Measurements from ENCODE around the gene INTS6.

INTS6 gene

DNA sequence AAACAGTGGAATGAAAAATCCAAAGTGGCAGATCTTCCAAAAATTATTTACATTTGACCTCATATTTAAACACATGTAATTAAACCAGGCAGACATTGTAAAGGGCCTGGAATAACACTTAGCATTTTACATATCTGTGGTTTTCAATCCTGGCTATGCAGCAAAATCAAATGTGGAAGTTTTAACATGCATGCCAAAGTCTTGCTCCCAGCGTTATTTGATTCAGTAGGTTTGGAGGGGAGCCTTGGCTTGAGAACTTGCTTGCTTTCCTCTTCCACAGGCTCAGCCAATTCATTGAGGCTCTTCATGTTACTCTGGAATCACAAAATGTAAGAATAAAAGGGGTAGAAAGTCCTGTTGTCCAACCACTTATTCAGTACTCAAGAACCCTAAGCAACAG, 42.5 kb upstream of the INTS6 start:
- Histone ChIP-seq H3K9me2 (replicated peaks; ENCODE audit: control insufficient read depth, low read length) (no peaks in the 10 kb centered on the region), H3K9me3 (ENCODE audit: control insufficient read depth, insufficient read depth, low read length) (no peaks in the 10 kb centered on the region), H3F3A (ENCODE audit: control insufficient read depth, insufficient read depth) (no peaks in the 10 kb centered on the region), H3K36me3 (ENCODE audit: control insufficient read depth, low read length) (no peaks in the 10 kb centered on the region), H3K79me2 (ENCODE audit: control insufficient read depth, low read length) (no peaks in the 10 kb centered on the region), H3K4me2 (ENCODE audit: low read length) (no peak overlapping the region), H3K4me1 (ENCODE audit: control insufficient read depth, low read length) (no peaks in the 10 kb centered on the region), H4K20me1 (ENCODE audit: control insufficient read depth, insufficient read depth, low read depth, low read length) (no peaks in the 10 kb centered on the region), H3K27me3 (ENCODE audit: control insufficient read depth, low read length) (peaks cover 22% of the 10 kb centered on the region), H3K27ac (ENCODE audit: low read depth, low read length) (no peak overlapping the region), H3K4me3 (ENCODE audit: low read length) (no peak overlapping the region)
- TF ChIP-seq, protein P1, sequence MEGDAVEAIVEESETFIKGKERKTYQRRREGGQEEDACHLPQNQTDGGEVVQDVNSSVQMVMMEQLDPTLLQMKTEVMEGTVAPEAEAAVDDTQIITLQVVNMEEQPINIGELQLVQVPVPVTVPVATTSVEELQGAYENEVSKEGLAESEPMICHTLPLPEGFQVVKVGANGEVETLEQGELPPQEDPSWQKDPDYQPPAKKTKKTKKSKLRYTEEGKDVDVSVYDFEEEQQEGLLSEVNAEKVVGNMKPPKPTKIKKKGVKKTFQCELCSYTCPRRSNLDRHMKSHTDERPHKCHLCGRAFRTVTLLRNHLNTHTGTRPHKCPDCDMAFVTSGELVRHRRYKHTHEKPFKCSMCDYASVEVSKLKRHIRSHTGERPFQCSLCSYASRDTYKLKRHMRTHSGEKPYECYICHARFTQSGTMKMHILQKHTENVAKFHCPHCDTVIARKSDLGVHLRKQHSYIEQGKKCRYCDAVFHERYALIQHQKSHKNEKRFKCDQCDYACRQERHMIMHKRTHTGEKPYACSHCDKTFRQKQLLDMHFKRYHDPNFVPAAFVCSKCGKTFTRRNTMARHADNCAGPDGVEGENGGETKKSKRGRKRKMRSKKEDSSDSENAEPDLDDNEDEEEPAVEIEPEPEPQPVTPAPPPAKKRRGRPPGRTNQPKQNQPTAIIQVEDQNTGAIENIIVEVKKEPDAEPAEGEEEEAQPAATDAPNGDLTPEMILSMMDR (IDR thresholded peaks at IDR 0.05; ENCODE audit: low read depth, low read length, poor library complexity, severe bottlenecking) = no peak
- TF ChIP-seq EZH2phosphoT487 (IDR thresholded peaks at IDR 0.05; ENCODE audit: borderline replicate concordance, low read length) = no peak

DNA sequence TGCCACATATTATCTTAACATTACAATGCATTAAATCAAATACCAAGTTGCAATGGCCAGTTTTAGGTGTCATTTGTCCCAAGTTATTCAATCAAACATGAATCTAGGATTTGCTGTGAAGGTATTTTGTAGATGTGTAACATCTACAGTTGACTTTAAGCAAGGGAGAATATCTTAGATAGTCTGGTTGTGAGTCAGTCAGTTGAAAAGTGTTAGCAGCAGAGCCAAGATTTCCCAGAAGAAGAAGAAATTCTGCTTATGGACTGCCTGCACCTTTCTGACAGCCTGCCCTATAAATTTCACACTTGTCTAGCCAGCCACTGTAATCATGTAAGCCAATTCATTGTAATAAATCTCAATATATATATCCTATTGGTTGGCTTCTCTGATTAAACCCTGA, 41.3 kb upstream of the INTS6 start:
- Histone ChIP-seq H4K20me1 (ENCODE audit: control insufficient read depth, insufficient read depth, low read depth, low read length) (no peaks in the 10 kb centered on the region), H3K79me2 (ENCODE audit: control insufficient read depth, low read length) (no peaks in the 10 kb centered on the region)
- TF ChIP-seq, protein P1 (IDR thresholded peaks at IDR 0.05; ENCODE audit: low read depth, low read length, poor library complexity, severe bottlenecking) = no peak
- no peak for TF ChIP-seq EZH2phosphoT487 (IDR thresholded peaks at IDR 0.05; ENCODE audit: borderline replicate concordance, low read length)

DNA sequence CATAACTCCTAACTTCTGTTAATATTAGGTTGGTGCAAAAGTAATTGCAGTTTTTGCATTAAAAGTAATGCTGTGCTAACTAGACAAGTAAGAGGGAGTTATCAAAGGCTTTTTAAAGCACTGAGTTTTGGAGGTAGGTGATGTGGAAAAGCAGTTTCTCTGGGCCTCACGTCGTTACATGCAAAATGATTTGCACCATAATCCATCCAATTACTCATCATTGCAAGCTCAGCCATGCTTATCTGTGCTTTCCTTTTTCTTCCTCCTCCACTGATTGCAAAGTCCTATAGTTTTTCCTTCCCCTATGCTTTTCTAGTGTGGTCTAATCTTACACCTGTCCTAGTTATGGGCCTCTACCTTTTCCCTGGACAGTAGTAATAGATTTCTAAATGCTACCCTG, 35.4 kb upstream of the INTS6 start:
- Histone ChIP-seq H3K9me3 (ENCODE audit: control insufficient read depth, insufficient read depth, low read length) (no peaks in the 10 kb centered on the region), H3K27me3 (ENCODE audit: control insufficient read depth, low read length) (peaks cover 13% of the 10 kb centered on the region)

More for the DNA sequence above, 41.3 kb upstream of the INTS6 start:
- H3K27ac ChIP-seq (ENCODE audit: low read depth, low read length) = no peak overlapping the region
- no peak overlapping the region for H3K4me2 ChIP-seq (ENCODE audit: low read length)
- H3K4me3 ChIP-seq (ENCODE audit: low read length) = no peak overlapping the region
- no peaks in the 10 kb centered on the region for H3K4me1 ChIP-seq (ENCODE audit: control insufficient read depth, low read length)
- no peaks in the 10 kb centered on the region for H3K36me3 ChIP-seq (ENCODE audit: control insufficient read depth, low read length)
- H3K9me3 ChIP-seq (ENCODE audit: control insufficient read depth, insufficient read depth, low read length) = no peaks in the 10 kb centered on the region
- H3K9me2 ChIP-seq (replicated peaks; ENCODE audit: control insufficient read depth, low read length) = no peaks in the 10 kb centered on the region
- peaks cover 21% of the 10 kb centered on the region for H3K27me3 ChIP-seq (ENCODE audit: control insufficient read depth, low read length)
- no peaks in the 10 kb centered on the region for H3F3A ChIP-seq (ENCODE audit: control insufficient read depth, insufficient read depth)

More for the DNA sequence above, 35.4 kb upstream of the INTS6 start:
- Histone ChIP-seq H3K27ac (ENCODE audit: low read depth, low read length) (no peak overlapping the region), H3K9me2 (replicated peaks; ENCODE audit: control insufficient read depth, low read length) (no peaks in the 10 kb centered on the region), H4K20me1 (ENCODE audit: control insufficient read depth, insufficient read depth, low read depth, low read length) (no peaks in the 10 kb centered on the region), H3K79me2 (ENCODE audit: control insufficient read depth, low read length) (no peaks in the 10 kb centered on the region), H3K4me3 (ENCODE audit: low read length) (no peak overlapping the region), H3K4me1 (ENCODE audit: control insufficient read depth, low read length) (no peaks in the 10 kb centered on the region), H3K4me2 (ENCODE audit: low read length) (no peak overlapping the region), H3F3A (ENCODE audit: control insufficient read depth, insufficient read depth) (no peaks in the 10 kb centered on the region), H3K36me3 (ENCODE audit: control insufficient read depth, low read length) (no peaks in the 10 kb centered on the region)
- TF ChIP-seq, protein P1 (IDR thresholded peaks at IDR 0.05; ENCODE audit: low read depth, low read length, poor library complexity, severe bottlenecking) = no peak
- TF ChIP-seq EZH2phosphoT487 (IDR thresholded peaks at IDR 0.05; ENCODE audit: borderline replicate concordance, low read length) = no peak
